ENCODE measurements around the gene DLX6. TPM values are rescaled to one million over a fixed set of nuclear protein-coding genes. Genes with fewer than 3 reads are reported as not detected.

DLX6 gene
- total RNA-seq, 1 experiment from 2014 or later = 1.3 TPM

GRCh38 chr7:96985992-96986391 lies 19.4 kb upstream of the DLX6 start:
- ChIA-PET POLR2A (no interaction called here), CTCF (no interaction called here)
- no peak for DNase-seq (ENCODE audit: low read depth, low spot score)
- no peak for ATAC-seq
- Histone ChIP-seq H3K27ac (ENCODE audit: low read length) (no peak overlapping the region), H3K4me1 (ENCODE audit: control insufficient read depth, insufficient read depth, low read length) (no peaks in the 10 kb centered on the region), H3K36me3 (ENCODE audit: control insufficient read depth, insufficient read depth, low read length) (no peaks in the 10 kb centered on the region), H3K9me3 (ENCODE audit: control insufficient read depth, insufficient read depth, low read depth, low read length) (no peaks in the 10 kb centered on the region), H3K4me3 (ENCODE audit: low read depth in 2 of 2, low read length in 2 of 2) (no peak overlapping the region), H3K27me3 (ENCODE audit: control insufficient read depth, insufficient read depth, low read length) (0 out of 2 replicates have a peak, but pooled peaks cover 2% of the 10 kb centered on the region)
- in situ Hi-C loops (cut with HindIII; ENCODE audit: low pct_unique_long_range_greater_than_20kb, low sequenced_read_pairs) (no loop called here), intact Hi-C loops (cut with micrococcal nuclease; ENCODE audit: unreplicated experiment) (no loop called here)
- no TSS peak for BruUV-seq (replicated peaks)
- TF ChIP-seq SIN3A (IDR thresholded peaks at IDR 0.05; ENCODE audit: borderline replicate concordance, insufficient read depth, low read depth, low read length) = no peak
- TF ChIP-seq CTCF (IDR thresholded peaks at IDR 0.05) = no peak
- TF ChIP-seq REST (IDR thresholded peaks at IDR 0.05; ENCODE audit: insufficient read depth in 1 of 2, low read depth in 2 of 2, low read length in 1 of 2) = no peak
- TF ChIP-seq POLR2AphosphoS5 (IDR thresholded peaks at IDR 0.05; ENCODE audit: low read depth, low read length) = no peak
- TF ChIP-seq TCF7L2 (IDR thresholded peaks at IDR 0.05; ENCODE audit: low read depth, low read length) = no peak

- ChIA-PET POLR2A (no interaction called here), CTCF (no interaction called here)
- H3K4me3 ChIP-seq (ENCODE audit: low read depth in 2 of 2, low read length in 2 of 2) = no peak overlapping the region
- no peak for ATAC-seq
- H3K36me3 ChIP-seq (ENCODE audit: control insufficient read depth, insufficient read depth, low read length) = no peaks in the 10 kb centered on the region
- no peak for DNase-seq (ENCODE audit: low read depth, low spot score)
- intact Hi-C loops (cut with micrococcal nuclease; ENCODE audit: unreplicated experiment) = no loop called here
- H3K27ac ChIP-seq (ENCODE audit: low read length) = no peak overlapping the region
- H3K9me3 ChIP-seq (ENCODE audit: control insufficient read depth, insufficient read depth, low read depth, low read length) = no peaks in the 10 kb centered on the region
- in situ Hi-C loops (cut with HindIII; ENCODE audit: low pct_unique_long_range_greater_than_20kb, low sequenced_read_pairs) = no loop called here
- no peaks in the 10 kb centered on the region for H3K4me1 ChIP-seq (ENCODE audit: control insufficient read depth, insufficient read depth, low read length)
- TF ChIP-seq REST (IDR thresholded peaks at IDR 0.05; ENCODE audit: insufficient read depth in 1 of 2, low read depth in 2 of 2, low read length in 1 of 2) = no peak
- TF ChIP-seq POLR2AphosphoS5 (IDR thresholded peaks at IDR 0.05; ENCODE audit: low read depth, low read length) = no peak
- no peak for TF ChIP-seq SIN3A (IDR thresholded peaks at IDR 0.05; ENCODE audit: borderline replicate concordance, insufficient read depth, low read depth, low read length)
- no peak for TF ChIP-seq TCF7L2 (IDR thresholded peaks at IDR 0.05; ENCODE audit: low read depth, low read length)
- TF ChIP-seq CTCF (IDR thresholded peaks at IDR 0.05) = no peak
- H3K27me3 ChIP-seq (ENCODE audit: control insufficient read depth, insufficient read depth, low read length) = 0 out of 2 replicates have a peak, but pooled peaks cover 2% of the 10 kb centered on the region
- BruUV-seq (replicated peaks) = no TSS peak
Observed at GRCh38 chr7:96986901-96987300, 18.5 kb upstream of the DLX6 start.
